ENCODE measurements around the gene MAT1A. TPM values are rescaled to one million over a fixed set of nuclear protein-coding genes. Genes with fewer than 3 reads are reported as not detected.

The MAT1A gene
- total RNA-seq, 1 experiment from 2014 or later, result 1.5 TPM

GRCh38 chr10:80323311-80323710, 33.9 kb upstream of the MAT1A start:
- no peaks in the 10 kb centered on the region for H3K9me3 ChIP-seq (ENCODE audit: control insufficient read depth, insufficient read depth, low read depth, low read length)
- peaks cover 14% of the 10 kb centered on the region for H3K27me3 ChIP-seq (ENCODE audit: control insufficient read depth, insufficient read depth, low read length)
- no peak overlapping the region for H3K27ac ChIP-seq (ENCODE audit: low read length)
- in situ Hi-C loops (cut with HindIII; ENCODE audit: low pct_unique_long_range_greater_than_20kb, low sequenced_read_pairs) (no loop called here), intact Hi-C loops (cut with micrococcal nuclease; ENCODE audit: unreplicated experiment) (no loop called here)
- DNase-seq (ENCODE audit: low read depth, low spot score), result no peak
- H3K4me1 ChIP-seq (ENCODE audit: control insufficient read depth, insufficient read depth, low read length), result no peaks in the 10 kb centered on the region
- no peak for TF ChIP-seq SIN3A (IDR thresholded peaks at IDR 0.05; ENCODE audit: borderline replicate concordance, insufficient read depth, low read depth, low read length)
- no peak for TF ChIP-seq POLR2AphosphoS5 (IDR thresholded peaks at IDR 0.05; ENCODE audit: low read depth, low read length)
- TF ChIP-seq CTCF (IDR thresholded peaks at IDR 0.05), result no peak
- no peak for TF ChIP-seq TCF7L2 (IDR thresholded peaks at IDR 0.05; ENCODE audit: low read depth, low read length)
- TF ChIP-seq REST (IDR thresholded peaks at IDR 0.05; ENCODE audit: insufficient read depth in 1 of 2, low read depth in 2 of 2, low read length in 1 of 2), result no peak
- no peak overlapping the region for H3K4me3 ChIP-seq (ENCODE audit: low read depth in 2 of 2, low read length in 2 of 2)
- ATAC-seq, result no peak; the same call in 1 of the 2 replicates
- no peaks in the 10 kb centered on the region for H3K36me3 ChIP-seq (ENCODE audit: control insufficient read depth, insufficient read depth, low read length)
- POLR2A ChIA-PET, result no interaction called here
- CTCF ChIA-PET, result no interaction called here
- BruUV-seq (replicated peaks), result no TSS peak

GRCh38 chr10:80322711-80323110, 33.3 kb upstream of the MAT1A start:
- H3K27me3 ChIP-seq (ENCODE audit: control insufficient read depth, insufficient read depth, low read length), result peaks cover 14% of the 10 kb centered on the region
- no peak for TF ChIP-seq SIN3A (IDR thresholded peaks at IDR 0.05; ENCODE audit: borderline replicate concordance, insufficient read depth, low read depth, low read length)
- TF ChIP-seq POLR2AphosphoS5 (IDR thresholded peaks at IDR 0.05; ENCODE audit: low read depth, low read length), result no peak
- no peak for TF ChIP-seq CTCF (IDR thresholded peaks at IDR 0.05)
- no peak for TF ChIP-seq REST (IDR thresholded peaks at IDR 0.05; ENCODE audit: insufficient read depth in 1 of 2, low read depth in 2 of 2, low read length in 1 of 2)
- no peak for TF ChIP-seq TCF7L2 (IDR thresholded peaks at IDR 0.05; ENCODE audit: low read depth, low read length)
- H3K27ac ChIP-seq (ENCODE audit: low read length), result no peak overlapping the region
- intact Hi-C loops (cut with micrococcal nuclease; ENCODE audit: unreplicated experiment) (no loop called here), in situ Hi-C loops (cut with HindIII; ENCODE audit: low pct_unique_long_range_greater_than_20kb, low sequenced_read_pairs) (no loop called here)
- ChIA-PET POLR2A (no interaction called here), CTCF (no interaction called here)
- no peaks in the 10 kb centered on the region for H3K36me3 ChIP-seq (ENCODE audit: control insufficient read depth, insufficient read depth, low read length)
- no peak overlapping the region for H3K4me3 ChIP-seq (ENCODE audit: low read depth in 2 of 2, low read length in 2 of 2)
- ATAC-seq (no peak), DNase-seq (ENCODE audit: low read depth, low spot score) (no peak)
- H3K9me3 ChIP-seq (ENCODE audit: control insufficient read depth, insufficient read depth, low read depth, low read length), result no peaks in the 10 kb centered on the region
- H3K4me1 ChIP-seq (ENCODE audit: control insufficient read depth, insufficient read depth, low read length), result no peaks in the 10 kb centered on the region
- no TSS peak for BruUV-seq (replicated peaks)

Measured in Panc1 (cell line).